GM15510 (cell line): ENCODE data around the gene PRDX6.

ENCODE experiments used
- POLR2A ChIP-seq: IDR thresholded peaks from 3 replicates; pipeline ENCODE4 v1.6.1; 2011; ENCODE audit warnings: borderline replicate concordance; ENCODE audit not compliant: insufficient read length; ENCODE audit errors: extremely low read depth

The PRDX6 gene

GRCh38 chr1:173482683-173483082 is 5.5 kb downstream of the PRDX6 start:
- TF ChIP-seq POLR2A: no peak

- no peak for TF ChIP-seq POLR2A
These were observed 7.1 kb downstream of the PRDX6 start for GRCh38 chr1:173484276-173484675.

GRCh38 chr1:173485401-173485800 is 8.3 kb downstream of the PRDX6 start:
- TF ChIP-seq POLR2A: no peak

GRCh38 chr1:173488001-173488400 is 10.9 kb downstream of the PRDX6 start:
- TF ChIP-seq POLR2A: no peak

GRCh38 chr1:173489149-173489600 is 12.0 kb downstream of the PRDX6 start:
- TF ChIP-seq POLR2A: no peak

GRCh38 chr1:173489929-173490328 is 12.8 kb downstream of the PRDX6 start:
- TF ChIP-seq POLR2A: no peak

GRCh38 chr1:173491508-173491907 is 14.4 kb downstream of the PRDX6 start:
- no peak for TF ChIP-seq POLR2A

- TF ChIP-seq POLR2A: no peak
These were observed 18.6 kb downstream of the PRDX6 start for GRCh38 chr1:173495609-173496267.

- no peak for TF ChIP-seq POLR2A
These were observed 19.7 kb downstream of the PRDX6 start for GRCh38 chr1:173496757-173497320.

GRCh38 chr1:173499729-173500128 is 22.6 kb downstream of the PRDX6 start:
- no peak for TF ChIP-seq POLR2A

- TF ChIP-seq POLR2A: no peak
These were observed 25.0 kb downstream of the PRDX6 start for GRCh38 chr1:173502104-173502503.

- no peak for TF ChIP-seq POLR2A
These were observed 26.3 kb downstream of the PRDX6 start for GRCh38 chr1:173503391-173503790.

GRCh38 chr1:173504268-173504667 is 27.1 kb downstream of the PRDX6 start:
- TF ChIP-seq POLR2A: no peak

- TF ChIP-seq POLR2A: no peak
These were observed 28.3 kb downstream of the PRDX6 start for GRCh38 chr1:173505391-173505790.

- TF ChIP-seq POLR2A: no peak
These were observed 29.3 kb downstream of the PRDX6 start for GRCh38 chr1:173506437-173506836.

GRCh38 chr1:173507205-173507846 is 30.2 kb downstream of the PRDX6 start:
- no peak for TF ChIP-seq POLR2A

GRCh38 chr1:173507847-173508209 is 30.7 kb downstream of the PRDX6 start:
- TF ChIP-seq POLR2A: no peak

- TF ChIP-seq POLR2A: no peak
These were observed 31.4 kb downstream of the PRDX6 start for GRCh38 chr1:173508541-173508940.
